Panc1 (cell line): ENCODE data around the gene OTC. TPM values are rescaled to one million over a fixed set of nuclear protein-coding genes. Genes with fewer than 3 reads are reported as not detected.

Source experiments
- ATAC-seq: fragments of 200-7000 bp; cut with Tn5 transposase; 2 replicates; pipeline ENCODE4 v1.9.1; 2020; ENCODE audit warnings: mild to moderate bottlenecking, moderate library complexity
- BruUV-seq: library from RNA; stranded (reverse); fragments of 400-500 nt; replicated peaks from 2 replicates; lab custom pipeline; 2021; lab: Mats Ljungman, UMichigan
- CTCF ChIA-PET: fragments of 300-600 bp; sonication (Branson Sonifier 250); formaldehyde crosslinking; loops from one replicate; lab custom pipeline; 2022; ENCODE audit warnings: antibody characterized with exemption; lab: Charles Lee
- POLR2A ChIA-PET: fragments of 300-600 bp; sonication (Branson Sonifier 250); formaldehyde crosslinking; loops from one replicate; lab custom pipeline; 2022; ENCODE audit warnings: antibody characterized with exemption; lab: Charles Lee
- DNase-seq: peaks from one replicate; pipeline ENCODE4 v3.0.0-alpha.2; 2010; ENCODE audit warnings: low read depth, low spot score
- H3K27ac ChIP-seq: 2 replicates; pipeline ENCODE4 v1.5.1; 2011; ENCODE audit warnings: mild to moderate bottlenecking, low read length, inconsistent platforms
- H3K27me3 ChIP-seq: fragments of 200-500 bp; sonication (Bioruptor generic); 2 replicates; pipeline ENCODE4 v1.6.0; 2014; ENCODE audit warnings: low read length, inconsistent platforms; ENCODE audit not compliant: control insufficient read depth, insufficient read depth
- H3K36me3 ChIP-seq: fragments of 200-500 bp; sonication (Bioruptor generic); 2 replicates; pipeline ENCODE4 v1.5.1; 2014; ENCODE audit warnings: inconsistent platforms, mild to moderate bottlenecking, low read length, moderate library complexity; ENCODE audit not compliant: control insufficient read depth, insufficient read depth
- H3K4me1 ChIP-seq: 2 replicates; pipeline ENCODE4 v1.5.1; 2011; ENCODE audit warnings: inconsistent platforms, mild to moderate bottlenecking, low read length, moderate library complexity; ENCODE audit not compliant: control insufficient read depth, insufficient read depth
- H3K4me3 ChIP-seq, 2 experiments: 2 replicates each; pipeline ENCODE4 v1.5.1; 2011 to 2012; ENCODE audit warnings: low read depth in 2 of 2, low read length in 2 of 2, mild to moderate bottlenecking in 2 of 2, inconsistent platforms in 1 of 2, moderate library complexity in 1 of 2
- H3K9me3 ChIP-seq: fragments of 200-500 bp; sonication (Bioruptor generic); 2 replicates; pipeline ENCODE4 v1.5.1; 2014; ENCODE audit warnings: low read depth, mild to moderate bottlenecking, inconsistent platforms, low read length, moderate library complexity; ENCODE audit not compliant: control insufficient read depth, insufficient read depth
- POLR2AphosphoS5 ChIP-seq: IDR thresholded peaks from 2 replicates; pipeline ENCODE4 v1.6.1; 2012; ENCODE audit warnings: mild to moderate bottlenecking, low read depth, low read length, moderate library complexity
- SIN3A ChIP-seq: IDR thresholded peaks from 2 replicates; pipeline ENCODE4 v1.6.1; 2012; ENCODE audit warnings: low read depth, mild to moderate bottlenecking, low read length, moderate library complexity, borderline replicate concordance; ENCODE audit not compliant: insufficient read depth
- TCF7L2 ChIP-seq: IDR thresholded peaks from 2 replicates; pipeline ENCODE4 v1.6.1; 2011; ENCODE audit warnings: mild to moderate bottlenecking, low read depth, low read length, inconsistent platforms
- in situ Hi-C: cut with HindIII; loops from 2 replicates; pipeline ENCODE4 v1.10.0; 2016; ENCODE audit warnings: low sequenced_read_pairs, low pct_unique_long_range_greater_than_20kb
- intact Hi-C: fragments of 100-400 bp; cut with micrococcal nuclease; formaldehyde crosslinking; loops from one replicate; pipeline ENCODE4 v1.10.0; 2022; ENCODE audit not compliant: unreplicated experiment
- total RNA-seq: library from RNA; stranded (reverse); gene quantifications from one replicate; pipeline ENCODE4 v1.2.1, GENCODE V29; 2021; ENCODE audit not compliant: unreplicated experiment
- TF ChIP-seq, protein P1 (sequence below): fragments of 450-650 bp; IDR thresholded peaks from 2 replicates; pipeline ENCODE4 v1.5.1; 2017; ENCODE audit warnings: mild to moderate bottlenecking
- TF ChIP-seq, protein P2 (sequence below), 2 experiments: IDR thresholded peaks; 2 replicates each; pipeline ENCODE4 v1.6.1; 2011 to 2012; ENCODE audit warnings: low read depth in 2 of 2, control low read depth in 1 of 2, low read length in 1 of 2, mild to moderate bottlenecking in 1 of 2, moderate library complexity in 1 of 2; ENCODE audit not compliant: insufficient read depth in 1 of 2

The OTC gene
- total RNA-seq, 1 experiment from 2014 or later: not detected

DNA sequence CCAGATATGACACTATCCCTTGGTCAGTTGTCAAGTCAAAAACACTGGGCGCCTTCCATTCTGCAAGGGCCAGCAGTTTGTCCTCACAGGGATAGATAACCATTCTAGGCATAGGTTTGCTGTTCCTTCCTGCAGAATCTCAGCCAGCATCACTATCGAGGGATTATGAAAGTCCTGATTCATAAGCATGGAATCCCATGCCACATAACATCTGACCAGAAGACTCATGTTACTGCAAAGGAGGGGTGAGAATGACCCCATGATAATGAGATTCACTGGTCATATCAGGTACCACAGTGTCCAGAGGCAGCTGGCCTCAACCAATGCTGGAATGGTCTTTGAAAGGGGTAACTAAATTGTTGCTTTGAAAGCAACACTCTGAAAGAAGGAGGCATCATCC, 84.7 kb downstream of the OTC start:
- ChIA-PET POLR2A (no interaction called here), CTCF (no interaction called here)
- TF ChIP-seq SIN3A (no peak), POLR2AphosphoS5 (no peak), TCF7L2 (no peak)
- TF ChIP-seq, protein P1, sequence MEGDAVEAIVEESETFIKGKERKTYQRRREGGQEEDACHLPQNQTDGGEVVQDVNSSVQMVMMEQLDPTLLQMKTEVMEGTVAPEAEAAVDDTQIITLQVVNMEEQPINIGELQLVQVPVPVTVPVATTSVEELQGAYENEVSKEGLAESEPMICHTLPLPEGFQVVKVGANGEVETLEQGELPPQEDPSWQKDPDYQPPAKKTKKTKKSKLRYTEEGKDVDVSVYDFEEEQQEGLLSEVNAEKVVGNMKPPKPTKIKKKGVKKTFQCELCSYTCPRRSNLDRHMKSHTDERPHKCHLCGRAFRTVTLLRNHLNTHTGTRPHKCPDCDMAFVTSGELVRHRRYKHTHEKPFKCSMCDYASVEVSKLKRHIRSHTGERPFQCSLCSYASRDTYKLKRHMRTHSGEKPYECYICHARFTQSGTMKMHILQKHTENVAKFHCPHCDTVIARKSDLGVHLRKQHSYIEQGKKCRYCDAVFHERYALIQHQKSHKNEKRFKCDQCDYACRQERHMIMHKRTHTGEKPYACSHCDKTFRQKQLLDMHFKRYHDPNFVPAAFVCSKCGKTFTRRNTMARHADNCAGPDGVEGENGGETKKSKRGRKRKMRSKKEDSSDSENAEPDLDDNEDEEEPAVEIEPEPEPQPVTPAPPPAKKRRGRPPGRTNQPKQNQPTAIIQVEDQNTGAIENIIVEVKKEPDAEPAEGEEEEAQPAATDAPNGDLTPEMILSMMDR: no peak
- TF ChIP-seq, protein P2, sequence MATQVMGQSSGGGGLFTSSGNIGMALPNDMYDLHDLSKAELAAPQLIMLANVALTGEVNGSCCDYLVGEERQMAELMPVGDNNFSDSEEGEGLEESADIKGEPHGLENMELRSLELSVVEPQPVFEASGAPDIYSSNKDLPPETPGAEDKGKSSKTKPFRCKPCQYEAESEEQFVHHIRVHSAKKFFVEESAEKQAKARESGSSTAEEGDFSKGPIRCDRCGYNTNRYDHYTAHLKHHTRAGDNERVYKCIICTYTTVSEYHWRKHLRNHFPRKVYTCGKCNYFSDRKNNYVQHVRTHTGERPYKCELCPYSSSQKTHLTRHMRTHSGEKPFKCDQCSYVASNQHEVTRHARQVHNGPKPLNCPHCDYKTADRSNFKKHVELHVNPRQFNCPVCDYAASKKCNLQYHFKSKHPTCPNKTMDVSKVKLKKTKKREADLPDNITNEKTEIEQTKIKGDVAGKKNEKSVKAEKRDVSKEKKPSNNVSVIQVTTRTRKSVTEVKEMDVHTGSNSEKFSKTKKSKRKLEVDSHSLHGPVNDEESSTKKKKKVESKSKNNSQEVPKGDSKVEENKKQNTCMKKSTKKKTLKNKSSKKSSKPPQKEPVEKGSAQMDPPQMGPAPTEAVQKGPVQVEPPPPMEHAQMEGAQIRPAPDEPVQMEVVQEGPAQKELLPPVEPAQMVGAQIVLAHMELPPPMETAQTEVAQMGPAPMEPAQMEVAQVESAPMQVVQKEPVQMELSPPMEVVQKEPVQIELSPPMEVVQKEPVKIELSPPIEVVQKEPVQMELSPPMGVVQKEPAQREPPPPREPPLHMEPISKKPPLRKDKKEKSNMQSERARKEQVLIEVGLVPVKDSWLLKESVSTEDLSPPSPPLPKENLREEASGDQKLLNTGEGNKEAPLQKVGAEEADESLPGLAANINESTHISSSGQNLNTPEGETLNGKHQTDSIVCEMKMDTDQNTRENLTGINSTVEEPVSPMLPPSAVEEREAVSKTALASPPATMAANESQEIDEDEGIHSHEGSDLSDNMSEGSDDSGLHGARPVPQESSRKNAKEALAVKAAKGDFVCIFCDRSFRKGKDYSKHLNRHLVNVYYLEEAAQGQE (IDR thresholded peaks at IDR 0.05; ENCODE audit: insufficient read depth in 1 of 2, low read depth in 2 of 2, low read length in 1 of 2): no peak
- DNase-seq (no peak), ATAC-seq (no peak)
- Histone ChIP-seq H3K4me1 (no peaks in the 10 kb centered on the region), H3K9me3 (no peaks in the 10 kb centered on the region), H3K4me3 (no peak overlapping the region), H3K36me3 (no peaks in the 10 kb centered on the region), H3K27me3 (no peaks in the 10 kb centered on the region), H3K27ac (no peak overlapping the region)
- BruUV-seq: no TSS peak
- intact Hi-C loops: no loop called here
- in situ Hi-C loops: no loop called here

DNA sequence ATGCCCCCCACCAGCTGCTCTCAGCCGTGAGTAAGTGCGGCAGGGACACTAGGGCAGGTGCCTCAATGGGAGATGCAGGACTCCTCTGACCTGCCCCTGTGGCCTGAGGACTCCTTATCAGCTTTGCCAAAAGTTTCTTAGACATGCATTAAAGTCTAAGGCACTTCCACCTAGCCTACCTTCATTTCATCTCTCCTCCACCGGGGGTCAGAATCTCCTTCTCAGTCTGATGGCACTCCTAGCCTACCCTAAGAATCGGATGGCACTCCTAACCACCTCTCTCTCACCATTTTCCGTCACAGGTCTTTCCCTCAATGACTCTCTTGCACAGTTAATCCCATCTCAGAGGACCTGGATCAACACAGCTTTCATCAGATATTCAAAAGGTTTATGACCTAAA, 85.9 kb downstream of the OTC start:
- no peaks in the 10 kb centered on the region for H3K4me1 ChIP-seq
- ChIA-PET CTCF (no interaction called here), POLR2A (no interaction called here)
- TF ChIP-seq POLR2AphosphoS5 (no peak), TCF7L2 (no peak), SIN3A (no peak)
- TF ChIP-seq, protein P1: no peak
- TF ChIP-seq, protein P2 (IDR thresholded peaks at IDR 0.05; ENCODE audit: insufficient read depth in 1 of 2, low read depth in 2 of 2, low read length in 1 of 2): no peak
- H3K36me3 ChIP-seq: no peaks in the 10 kb centered on the region
- no peaks in the 10 kb centered on the region for H3K27me3 ChIP-seq
- DNase-seq (no peak), ATAC-seq (no peak)
- in situ Hi-C loops (no loop called here), intact Hi-C loops (no loop called here)
- no peak overlapping the region for H3K27ac ChIP-seq
- no peak overlapping the region for H3K4me3 ChIP-seq
- BruUV-seq: no TSS peak
- no peaks in the 10 kb centered on the region for H3K9me3 ChIP-seq
